ENCODE measurements around the gene ASTN1.

DNA sequence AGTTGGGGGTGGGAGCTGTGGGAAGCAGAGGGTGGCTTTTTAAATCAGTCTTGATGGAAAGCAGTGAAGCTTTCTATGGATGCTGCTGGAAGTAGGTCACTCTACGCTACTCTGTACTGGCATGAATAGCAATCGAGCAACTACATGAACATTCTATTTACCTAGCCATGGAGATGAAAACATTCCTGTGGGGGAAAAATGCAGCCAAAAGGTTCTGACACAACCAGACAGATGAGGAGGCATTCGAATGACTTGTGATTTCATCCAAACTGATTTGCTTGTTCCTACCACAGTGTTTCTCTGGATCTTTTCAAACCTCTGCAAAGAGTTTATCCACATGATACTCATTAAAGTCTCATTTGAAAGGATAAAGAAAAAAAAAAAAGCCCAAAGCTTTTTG lies 95.0 kb downstream of the ASTN1 start:
- TF ChIP-seq, protein P1, sequence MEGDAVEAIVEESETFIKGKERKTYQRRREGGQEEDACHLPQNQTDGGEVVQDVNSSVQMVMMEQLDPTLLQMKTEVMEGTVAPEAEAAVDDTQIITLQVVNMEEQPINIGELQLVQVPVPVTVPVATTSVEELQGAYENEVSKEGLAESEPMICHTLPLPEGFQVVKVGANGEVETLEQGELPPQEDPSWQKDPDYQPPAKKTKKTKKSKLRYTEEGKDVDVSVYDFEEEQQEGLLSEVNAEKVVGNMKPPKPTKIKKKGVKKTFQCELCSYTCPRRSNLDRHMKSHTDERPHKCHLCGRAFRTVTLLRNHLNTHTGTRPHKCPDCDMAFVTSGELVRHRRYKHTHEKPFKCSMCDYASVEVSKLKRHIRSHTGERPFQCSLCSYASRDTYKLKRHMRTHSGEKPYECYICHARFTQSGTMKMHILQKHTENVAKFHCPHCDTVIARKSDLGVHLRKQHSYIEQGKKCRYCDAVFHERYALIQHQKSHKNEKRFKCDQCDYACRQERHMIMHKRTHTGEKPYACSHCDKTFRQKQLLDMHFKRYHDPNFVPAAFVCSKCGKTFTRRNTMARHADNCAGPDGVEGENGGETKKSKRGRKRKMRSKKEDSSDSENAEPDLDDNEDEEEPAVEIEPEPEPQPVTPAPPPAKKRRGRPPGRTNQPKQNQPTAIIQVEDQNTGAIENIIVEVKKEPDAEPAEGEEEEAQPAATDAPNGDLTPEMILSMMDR (conservative IDR thresholded peaks at IDR 0.05; ENCODE audit: low read depth, low read length) = no peak
- no peak for TF ChIP-seq MXI1 (IDR thresholded peaks at IDR 0.05; ENCODE audit: borderline replicate concordance, low read depth, low read length)
- TF ChIP-seq, protein P2, sequence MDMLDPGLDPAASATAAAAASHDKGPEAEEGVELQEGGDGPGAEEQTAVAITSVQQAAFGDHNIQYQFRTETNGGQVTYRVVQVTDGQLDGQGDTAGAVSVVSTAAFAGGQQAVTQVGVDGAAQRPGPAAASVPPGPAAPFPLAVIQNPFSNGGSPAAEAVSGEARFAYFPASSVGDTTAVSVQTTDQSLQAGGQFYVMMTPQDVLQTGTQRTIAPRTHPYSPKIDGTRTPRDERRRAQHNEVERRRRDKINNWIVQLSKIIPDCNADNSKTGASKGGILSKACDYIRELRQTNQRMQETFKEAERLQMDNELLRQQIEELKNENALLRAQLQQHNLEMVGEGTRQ (IDR thresholded peaks at IDR 0.05; ENCODE audit: low read depth, low read length) = no peak
- no peak for TF ChIP-seq CEBPB (IDR thresholded peaks at IDR 0.05; ENCODE audit: low read depth, low read length)
- no peak for TF ChIP-seq POLR2A (IDR thresholded peaks at IDR 0.05; ENCODE audit: low read depth, low read length)
- no peak for TF ChIP-seq RAD21 (IDR thresholded peaks at IDR 0.05; ENCODE audit: low read length)
- no peak for TF ChIP-seq FOS (IDR thresholded peaks at IDR 0.05; ENCODE audit: low read depth, low read length)
- no peak for TF ChIP-seq BHLHE40 (IDR thresholded peaks at IDR 0.05; ENCODE audit: low read depth, low read length)
- no peak for TF ChIP-seq RFX5 (IDR thresholded peaks at IDR 0.05; ENCODE audit: low read depth, low read length)
- TF ChIP-seq RCOR1 (IDR thresholded peaks at IDR 0.05; ENCODE audit: insufficient replicate concordance, low read length) = no peak
- no peak for TF ChIP-seq CHD1 (IDR thresholded peaks at IDR 0.05; ENCODE audit: low read depth, low read length)
- TF ChIP-seq MAZ (IDR thresholded peaks at IDR 0.05; ENCODE audit: borderline replicate concordance, low read depth, low read length) = no peak

Data from IMR-90 (cell line).